Measurements from ENCODE around the gene PAQR6.

PAQR6 gene

DNA sequence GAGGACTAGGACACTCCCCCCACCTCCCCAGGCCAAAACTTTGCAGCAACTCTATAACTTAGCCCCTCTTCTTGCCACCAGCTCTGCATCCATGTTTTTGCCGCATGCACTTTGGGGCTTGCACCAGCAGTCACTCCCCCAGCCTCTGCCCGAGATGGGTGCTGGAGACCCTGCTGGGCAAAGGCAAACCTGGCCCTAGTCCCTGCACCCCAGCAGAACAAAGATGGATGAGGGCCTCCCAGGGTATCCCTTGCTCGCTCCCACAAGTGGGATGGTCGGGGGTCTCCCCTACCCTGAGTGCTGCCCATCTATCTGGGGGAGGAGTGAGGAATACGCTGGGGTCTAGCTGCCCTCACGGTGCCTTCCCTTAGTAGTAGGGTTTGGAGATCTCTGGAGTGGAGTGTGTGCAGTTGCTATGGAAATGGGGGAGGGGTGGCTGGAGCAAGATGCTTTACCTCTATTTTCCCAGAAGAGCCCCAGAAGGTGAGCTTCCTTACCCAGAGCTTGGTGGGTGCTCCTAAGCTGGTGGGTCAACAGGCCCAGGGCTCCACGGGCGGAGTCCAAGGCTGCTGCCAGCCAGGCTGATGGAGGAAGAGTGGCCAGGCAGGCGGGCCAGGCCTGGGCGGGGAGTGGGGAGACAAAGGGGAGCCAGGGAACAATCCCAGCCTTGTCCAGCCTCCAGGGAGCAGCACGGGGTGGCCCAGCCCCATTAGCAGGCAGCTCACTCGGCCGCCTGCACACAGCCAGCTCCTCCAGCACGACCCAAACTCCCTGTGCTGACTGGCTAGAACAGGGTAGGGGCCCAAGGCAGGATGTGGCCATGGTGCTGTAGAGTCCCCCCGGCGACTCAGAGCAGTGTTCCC lies at the start of gene PAQR6:
PAQR6 (minus strand) TSS at position 597 of the 863 bp plus-strand sequence. CDS start 1,325 bp downstream, outside the sequence.
- H3K4me3 ChIP-seq (ENCODE audit: low read depth, low read length): no peak within 1 kb of the TSS
- TF ChIP-seq, protein P1, sequence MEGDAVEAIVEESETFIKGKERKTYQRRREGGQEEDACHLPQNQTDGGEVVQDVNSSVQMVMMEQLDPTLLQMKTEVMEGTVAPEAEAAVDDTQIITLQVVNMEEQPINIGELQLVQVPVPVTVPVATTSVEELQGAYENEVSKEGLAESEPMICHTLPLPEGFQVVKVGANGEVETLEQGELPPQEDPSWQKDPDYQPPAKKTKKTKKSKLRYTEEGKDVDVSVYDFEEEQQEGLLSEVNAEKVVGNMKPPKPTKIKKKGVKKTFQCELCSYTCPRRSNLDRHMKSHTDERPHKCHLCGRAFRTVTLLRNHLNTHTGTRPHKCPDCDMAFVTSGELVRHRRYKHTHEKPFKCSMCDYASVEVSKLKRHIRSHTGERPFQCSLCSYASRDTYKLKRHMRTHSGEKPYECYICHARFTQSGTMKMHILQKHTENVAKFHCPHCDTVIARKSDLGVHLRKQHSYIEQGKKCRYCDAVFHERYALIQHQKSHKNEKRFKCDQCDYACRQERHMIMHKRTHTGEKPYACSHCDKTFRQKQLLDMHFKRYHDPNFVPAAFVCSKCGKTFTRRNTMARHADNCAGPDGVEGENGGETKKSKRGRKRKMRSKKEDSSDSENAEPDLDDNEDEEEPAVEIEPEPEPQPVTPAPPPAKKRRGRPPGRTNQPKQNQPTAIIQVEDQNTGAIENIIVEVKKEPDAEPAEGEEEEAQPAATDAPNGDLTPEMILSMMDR (IDR thresholded peaks at IDR 0.05; ENCODE audit: low read depth, low read length): no peak
- in situ Hi-C loops (cut with HindIII; ENCODE audit: low sequenced_read_pairs): no loop called here
- no peak for DNase-seq (ENCODE audit: low read depth, low spot score)

- in situ Hi-C loops (cut with HindIII; ENCODE audit: low sequenced_read_pairs): no loop called here
These were observed 47.6 kb upstream of the PAQR6 start, which contains the start of gene GLMP for GRCh38 chr1:156295391-156295947. GLMP (minus strand) TSS chr1:156295679; CDS start chr1:156295645, 34 bp downstream.

GRCh38 chr1:156293895-156294294 lies 46.0 kb upstream of the PAQR6 start:
- no peak overlapping the region for H3K4me3 ChIP-seq (ENCODE audit: low read depth, low read length)
- no peak for DNase-seq (ENCODE audit: low read depth, low spot score)
- TF ChIP-seq, protein P1 (IDR thresholded peaks at IDR 0.05; ENCODE audit: low read depth, low read length): no peak
- in situ Hi-C loops (cut with HindIII; ENCODE audit: low sequenced_read_pairs): no loop called here

More at GRCh38 chr1:156295391-156295947, 47.6 kb upstream of the PAQR6 start, which contains the start of gene GLMP:
- H3K4me3 ChIP-seq (ENCODE audit: low read depth, low read length): peak within 1 kb of the TSS; percentile 70
- TF ChIP-seq, protein P1 (IDR thresholded peaks at IDR 0.05; ENCODE audit: low read depth, low read length): no peak
- DNase-seq (ENCODE audit: low read depth, low spot score): peak; percentile 65

DNA sequence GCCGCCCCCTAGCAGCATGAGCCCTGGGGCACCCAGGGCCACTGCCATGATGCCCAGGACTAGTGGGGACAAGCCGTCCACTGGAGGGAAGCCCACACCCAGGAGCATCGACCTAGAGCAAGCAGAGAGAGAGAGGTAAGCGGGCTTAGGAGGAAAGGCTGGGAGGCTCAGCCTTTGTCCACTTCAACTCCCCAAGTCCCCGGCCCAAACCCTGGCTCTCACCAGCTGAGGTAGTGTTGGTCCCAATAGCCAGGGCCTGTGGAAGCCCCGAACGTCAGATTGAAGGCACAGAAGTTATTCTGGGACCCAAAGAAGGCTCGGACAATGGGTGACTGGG lies 45.2 kb upstream of the PAQR6 start:
- TF ChIP-seq, protein P1 (IDR thresholded peaks at IDR 0.05; ENCODE audit: low read depth, low read length): no peak
- no peak for DNase-seq (ENCODE audit: low read depth, low spot score)
- in situ Hi-C loops (cut with HindIII; ENCODE audit: low sequenced_read_pairs): no loop called here
- H3K4me3 ChIP-seq (ENCODE audit: low read depth, low read length): no peak overlapping the region

- peak overlapping the region; percentile 60 for H3K4me3 ChIP-seq (ENCODE audit: low read depth, low read length)
- in situ Hi-C loops (cut with HindIII; ENCODE audit: low sequenced_read_pairs): no loop called here
- DNase-seq (ENCODE audit: low read depth, low spot score): peak; percentile 81
- TF ChIP-seq, protein P1 (IDR thresholded peaks at IDR 0.05; ENCODE audit: low read depth, low read length): no peak
These were observed 43.6 kb upstream of the PAQR6 start for GRCh38 chr1:156291226-156292061.

DNA sequence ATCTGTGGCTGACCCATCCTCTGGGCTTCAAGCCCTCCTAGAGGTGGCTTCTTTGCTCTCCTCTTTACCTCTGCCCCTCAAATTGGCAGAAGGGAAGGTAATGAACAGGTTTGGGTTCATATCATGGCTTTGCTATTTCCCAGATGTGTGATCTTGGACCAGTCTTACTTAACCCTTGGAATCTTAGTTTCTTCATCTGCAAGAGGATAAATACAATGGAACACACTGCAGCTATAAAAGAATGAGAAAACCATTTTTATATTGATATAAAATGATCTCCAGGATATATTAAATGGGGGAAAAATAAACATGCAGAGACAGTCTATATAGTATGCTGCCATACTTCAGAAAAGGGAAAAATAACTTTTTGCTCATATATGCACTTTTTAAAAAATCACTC lies 42.0 kb upstream of the PAQR6 start:
- no peak for DNase-seq (ENCODE audit: low read depth, low spot score)
- TF ChIP-seq, protein P1 (IDR thresholded peaks at IDR 0.05; ENCODE audit: low read depth, low read length): no peak
- no peak overlapping the region for H3K4me3 ChIP-seq (ENCODE audit: low read depth, low read length)
- in situ Hi-C loops (cut with HindIII; ENCODE audit: low sequenced_read_pairs): no loop called here

All from astrocyte of the spinal cord (primary cell).